DMS153 treated with DMSO at 0.1 percent for 48 hours (cell line): ENCODE measurements around the gene WWOX.
A peak's percentile ranks its signal among the peaks of the same experiment; 100 is the strongest.

ENCODE experiments used
- DNase-seq: peaks from one replicate; lab custom pipeline; 2025; ENCODE audit not compliant: unreplicated experiment; lab: John Stamatoyannopoulos, UW

The WWOX gene

DNA sequence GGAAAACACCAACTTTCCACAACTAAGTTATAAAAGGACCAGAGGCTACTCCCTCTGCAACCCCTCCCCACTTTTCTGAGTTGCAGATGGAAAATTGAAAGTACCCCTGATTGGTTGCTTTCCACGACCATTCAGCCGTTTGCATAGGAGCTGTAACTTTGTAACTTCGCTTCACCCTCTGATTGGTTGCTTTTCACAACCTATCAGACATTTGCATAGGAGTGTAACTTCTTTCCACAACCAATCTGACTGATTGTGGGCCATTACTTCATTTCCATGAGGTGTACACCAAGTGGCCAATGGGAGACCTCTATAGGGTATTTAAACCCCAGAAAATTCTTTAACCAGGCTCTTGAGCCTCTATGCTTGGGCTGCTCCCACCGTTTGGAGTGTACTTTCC lies 644.1 kb downstream of the WWOX start:
- DNase-seq = no peak

GRCh38 chr16:78744099-78744498 lies 644.6 kb downstream of the WWOX start:
- DNase-seq = no peak

DNA sequence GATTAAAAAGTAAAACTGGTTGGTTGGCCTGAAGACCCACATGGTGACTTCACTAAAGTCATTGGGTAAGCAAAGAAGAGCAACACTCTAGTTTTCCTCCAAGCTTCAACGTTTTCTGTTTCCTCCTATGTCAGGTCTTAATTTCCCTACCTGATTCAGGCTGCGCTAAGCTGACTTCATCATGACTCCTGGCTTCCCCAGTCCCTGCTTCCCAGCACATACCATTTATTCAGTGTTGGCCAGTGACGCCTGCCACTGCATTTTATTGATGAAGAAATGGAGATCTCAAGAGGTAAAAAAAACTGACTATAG lies 645.3 kb downstream of the WWOX start:
- DNase-seq = no peak

- DNase-seq = no peak
Observed at GRCh38 chr16:78745108-78746019, 645.9 kb downstream of the WWOX start.

DNA sequence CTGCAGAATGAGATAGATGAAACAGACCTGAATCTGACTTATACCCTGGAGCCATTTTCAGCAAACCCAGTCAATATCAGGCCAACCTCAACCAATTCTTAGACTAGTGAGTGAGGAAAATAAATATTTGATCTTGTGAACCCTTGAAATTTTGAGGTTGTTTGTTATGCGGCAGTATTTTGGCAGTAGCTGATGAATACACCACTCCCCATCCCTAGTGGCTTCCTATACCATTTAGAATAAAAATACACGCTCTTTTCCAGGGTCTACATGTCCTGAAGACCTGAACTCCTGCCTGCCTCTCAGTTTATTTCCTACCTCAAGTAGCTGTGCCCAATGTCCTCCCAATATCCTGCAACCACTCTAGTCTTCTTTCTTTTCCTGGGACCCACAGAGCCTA lies 647.3 kb downstream of the WWOX start:
- no peak for DNase-seq

GRCh38 chr16:78748220-78748929 lies 648.9 kb downstream of the WWOX start:
- DNase-seq = peak; percentile 79

DNA sequence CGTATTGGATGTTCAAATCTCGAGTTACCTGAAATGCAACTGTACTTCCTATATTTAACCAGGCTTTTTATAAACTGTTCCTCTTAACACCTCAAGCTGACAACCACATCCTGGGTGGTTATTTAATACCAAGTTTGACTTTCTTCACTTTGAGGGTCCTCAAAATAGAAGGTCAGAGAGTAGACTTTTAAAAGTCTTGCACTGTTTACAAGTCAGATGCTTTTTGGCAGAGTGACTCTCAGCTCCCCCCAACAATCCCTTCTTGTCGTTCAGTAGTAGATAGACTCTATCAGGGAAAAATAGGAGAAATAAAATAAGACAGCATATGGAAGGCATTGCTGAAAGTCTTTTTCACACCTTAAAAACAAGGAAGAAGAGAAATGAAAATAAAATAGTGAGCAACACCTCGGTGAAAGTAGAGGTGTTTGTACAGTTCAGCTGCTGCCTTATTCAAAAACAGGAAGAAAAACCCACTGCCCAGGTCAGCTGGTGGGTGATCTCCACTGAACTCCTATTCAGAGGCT lies 650.4 kb downstream of the WWOX start:
- no peak for DNase-seq

GRCh38 chr16:78750611-78751010 lies 651.2 kb downstream of the WWOX start:
- no peak for DNase-seq

GRCh38 chr16:78751601-78752000 lies 652.1 kb downstream of the WWOX start:
- DNase-seq = no peak

DNA sequence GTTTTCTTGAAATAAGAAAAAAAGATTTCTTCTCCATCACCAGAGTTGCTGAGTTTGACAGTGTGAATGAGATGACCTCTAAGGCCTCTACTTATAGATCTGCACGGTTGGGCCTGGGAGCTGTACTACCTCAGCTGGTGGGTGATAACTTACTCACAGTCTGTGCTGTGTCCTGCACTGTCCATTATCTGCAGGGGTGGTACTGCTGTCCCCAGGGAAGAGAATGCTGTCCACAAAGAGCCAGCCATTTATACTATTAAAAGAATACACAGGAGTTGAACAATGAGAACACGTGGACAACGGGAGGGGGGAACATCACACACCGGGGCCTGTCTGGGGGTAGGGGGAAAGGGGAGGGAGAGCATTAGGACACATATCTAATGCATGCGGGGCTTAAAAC lies 655.3 kb downstream of the WWOX start:
- no peak for DNase-seq

DNA sequence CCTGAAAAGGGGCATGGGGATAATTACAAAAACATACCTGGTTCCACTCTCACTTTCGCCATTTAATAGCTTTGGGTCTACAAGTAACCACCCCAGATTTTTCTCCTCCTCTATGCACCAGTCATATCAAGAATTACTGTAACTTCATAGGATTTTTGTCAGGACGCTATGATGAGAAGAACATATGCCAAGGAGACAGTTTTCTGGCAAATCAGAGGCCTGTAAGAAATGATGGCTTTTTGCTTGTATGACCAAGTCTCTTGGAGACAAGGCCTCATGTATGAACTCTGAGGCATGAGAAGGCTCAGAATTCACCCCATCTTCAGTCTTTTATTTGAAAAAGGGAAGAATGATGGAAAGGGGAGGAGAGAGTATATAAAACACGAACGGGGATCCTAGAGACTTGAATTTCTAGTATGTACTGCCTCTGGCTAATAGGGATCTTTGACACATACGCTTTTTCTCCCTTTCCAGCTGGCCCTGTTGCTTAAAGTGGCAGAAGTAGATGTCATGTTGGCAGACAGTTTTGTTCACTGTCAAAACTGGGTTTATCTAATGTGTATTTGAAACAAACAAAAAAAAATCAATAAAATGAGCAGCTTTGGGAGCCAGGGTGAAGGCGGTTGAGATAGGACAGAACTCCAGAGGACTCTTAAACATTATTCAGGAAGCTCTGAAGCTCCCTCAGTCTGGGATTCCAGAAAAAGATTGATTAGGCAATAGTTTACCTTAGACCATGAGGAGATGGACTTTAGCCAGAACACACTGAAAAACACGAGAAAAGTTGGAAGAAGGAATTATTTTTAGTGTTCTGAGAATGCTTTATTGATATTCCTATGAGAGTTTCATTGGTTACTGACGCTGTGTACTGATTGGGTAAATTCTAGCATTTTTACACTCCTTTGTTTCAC lies 656.6 kb downstream of the WWOX start:
- DNase-seq = no peak

- no peak for DNase-seq
Observed at GRCh38 chr16:78759596-78759995, 660.1 kb downstream of the WWOX start.

- no peak for DNase-seq
Observed at GRCh38 chr16:78760611-78761010, 661.2 kb downstream of the WWOX start.

DNA sequence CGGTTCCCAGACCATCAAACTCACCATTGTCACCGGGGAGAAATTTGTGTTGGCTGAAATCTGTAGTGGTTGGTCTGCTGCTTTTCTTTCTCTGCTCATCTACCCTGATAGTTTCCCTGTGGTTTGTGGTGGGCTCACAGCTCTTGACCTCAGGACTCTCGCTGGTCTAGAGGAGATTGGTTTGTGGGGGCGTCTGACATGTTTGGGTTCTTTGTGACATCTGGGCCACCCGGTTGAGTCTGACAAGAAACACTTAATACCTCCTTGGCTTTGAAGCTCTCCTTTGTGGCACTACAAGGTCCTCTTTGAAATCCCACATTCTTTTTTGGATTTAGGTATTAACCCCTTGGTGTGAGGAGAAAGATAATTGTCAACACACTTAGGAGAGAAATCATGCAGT lies 662.0 kb downstream of the WWOX start:
- no peak for DNase-seq

DNA sequence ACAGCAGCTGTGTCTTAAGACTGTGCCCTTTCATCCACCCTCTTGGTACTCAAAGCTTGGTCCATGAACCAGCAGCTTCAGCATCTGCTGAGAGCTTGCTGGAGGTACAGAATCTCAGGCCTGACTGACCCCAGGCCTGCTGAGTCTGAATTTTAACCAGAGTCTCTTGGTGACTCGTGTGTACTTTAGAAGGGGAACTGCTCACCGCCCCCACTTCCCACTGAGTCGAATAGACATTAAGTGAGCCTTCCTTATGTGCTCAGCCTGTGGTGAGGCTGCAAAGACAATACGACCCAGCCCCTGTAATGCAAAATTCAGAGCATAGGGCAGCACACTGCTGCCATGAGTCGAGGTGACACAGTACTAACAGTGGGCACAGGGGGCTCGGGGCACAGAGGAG lies 662.8 kb downstream of the WWOX start:
- DNase-seq = no peak

DNA sequence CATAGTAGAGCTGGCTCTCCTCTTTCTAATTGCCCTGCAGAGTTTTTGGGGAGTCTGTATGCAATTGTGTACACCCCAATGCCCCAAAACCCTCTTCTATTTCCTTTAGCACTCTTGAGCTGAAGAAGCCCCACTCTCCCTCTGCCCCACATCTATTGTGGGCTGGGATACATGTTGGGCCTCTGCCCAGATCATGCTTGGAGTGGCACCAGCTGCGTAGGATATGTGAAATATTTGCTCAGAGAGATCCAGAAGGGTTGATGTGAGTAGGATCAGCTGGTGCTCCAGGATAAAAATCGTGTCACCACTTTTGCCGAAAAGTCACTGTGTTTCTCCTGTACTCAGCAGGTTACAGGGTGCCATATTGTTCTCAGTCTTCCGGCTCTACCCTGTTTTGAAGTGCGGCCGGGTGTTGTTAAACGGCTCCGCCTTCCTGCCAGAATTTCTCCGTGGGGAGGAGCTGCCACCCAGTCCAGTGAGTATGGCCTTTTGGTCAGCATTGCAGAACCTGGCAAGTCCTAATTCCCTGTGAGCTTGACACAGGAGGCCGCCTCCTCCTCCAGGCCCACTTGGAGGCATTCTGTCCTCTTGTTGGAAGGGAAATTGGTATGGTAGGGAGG lies 664.5 kb downstream of the WWOX start:
- DNase-seq = no peak

DNA sequence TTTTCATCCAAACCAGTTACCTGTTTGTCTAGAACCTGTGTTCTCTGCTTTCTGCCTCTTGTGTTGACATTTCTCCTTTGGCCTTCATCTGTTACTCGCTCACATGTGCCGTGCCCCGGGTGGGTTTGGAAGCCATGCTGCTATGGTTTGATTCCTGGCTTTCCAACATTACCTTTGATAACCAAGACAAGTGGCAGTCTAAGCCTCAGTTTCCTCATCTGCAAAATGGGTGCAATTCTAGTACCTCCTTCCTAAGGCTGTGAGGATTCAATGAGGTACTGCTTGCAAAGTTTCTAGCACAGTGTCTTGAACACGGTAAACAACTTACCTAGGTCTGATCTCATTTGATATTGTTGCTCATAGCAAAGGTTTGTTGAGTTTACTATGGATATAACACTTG lies 665.0 kb downstream of the WWOX start:
- DNase-seq = no peak

- no peak for DNase-seq
Observed at GRCh38 chr16:78768226-78768625, 668.8 kb downstream of the WWOX start.

DNA sequence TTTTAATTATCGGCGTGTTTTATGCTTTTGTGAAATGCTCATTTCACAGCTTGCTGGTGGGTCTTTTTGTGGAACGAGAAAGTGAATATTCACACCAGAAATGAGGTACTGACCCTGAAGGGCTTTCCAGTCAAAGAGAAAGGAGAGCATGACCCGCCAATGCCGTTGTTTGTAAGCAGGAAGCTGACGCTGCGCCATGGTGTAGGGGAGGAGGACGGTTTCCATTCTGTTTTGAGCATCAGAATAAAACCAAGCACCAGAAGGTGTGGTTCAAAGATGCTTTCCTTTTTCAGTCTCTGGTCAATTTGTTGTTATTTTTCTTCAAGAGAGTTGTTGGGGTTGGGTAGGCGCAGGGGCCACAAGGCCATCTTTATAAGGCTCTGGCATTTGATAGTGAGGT lies 669.3 kb downstream of the WWOX start:
- no peak for DNase-seq

- DNase-seq = no peak
Observed at GRCh38 chr16:78770353-78771091, 671.1 kb downstream of the WWOX start.
